Measurements from ENCODE around the gene CD300LF. TPM values are rescaled to one million over a fixed set of nuclear protein-coding genes. Genes with fewer than 3 reads are reported as not detected.

The CD300LF gene
- total and polyA plus RNA-seq, 5 donors = 0.05 to 0.62 (median 0.30) TPM; not detected in 1

GRCh38 chr17:74729368-74729767 is 16.6 kb upstream of the CD300LF start:
- intact Hi-C loops (cut with DNase I) = no loop called here
- Histone ChIP-seq H3K4me3 (ENCODE audit: low read length) (no peak overlapping the region), H3K4me1 (ENCODE audit: control insufficient read depth, insufficient read depth, low read length) (no peaks in the 10 kb centered on the region), H3K27me3 (ENCODE audit: control insufficient read depth, insufficient read depth) (no peaks in the 10 kb centered on the region), H3K27ac (ENCODE audit: low read length) (no peak overlapping the region), H3K9me3 (ENCODE audit: control insufficient read depth, low read length) (no peaks in the 10 kb centered on the region)
- WGBS = 88% methylated on average over 5 of the region's 5 CpGs
- ATAC-seq (no peak), DNase-seq (no peak)

DNA sequence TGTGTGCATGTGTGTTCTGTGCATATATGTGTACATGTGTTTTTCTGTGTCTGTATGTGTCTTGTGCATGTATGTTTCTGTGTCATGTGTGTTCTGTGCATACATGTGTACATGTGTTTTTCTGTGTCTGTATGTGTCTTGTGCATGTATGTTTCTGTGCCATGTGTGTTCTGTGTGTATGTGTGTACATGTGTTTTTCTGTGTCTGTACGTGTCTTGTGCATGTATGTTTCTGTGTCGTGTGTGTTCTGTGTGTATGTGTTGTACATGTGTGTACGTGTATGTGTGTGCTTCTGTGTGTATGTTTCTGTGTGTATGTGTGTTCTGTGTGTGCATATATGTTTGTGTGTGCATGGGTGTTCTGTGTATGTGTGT is 16.0 kb upstream of the CD300LF start:
- no peak for DNase-seq
- WGBS = 92% methylated on average over 3 of the region's 3 CpGs
- Histone ChIP-seq H3K4me3 (ENCODE audit: low read length) (no peak overlapping the region), H3K27ac (ENCODE audit: low read length) (no peak overlapping the region), H3K4me1 (ENCODE audit: control insufficient read depth, insufficient read depth, low read length) (no peaks in the 10 kb centered on the region), H3K27me3 (ENCODE audit: control insufficient read depth, insufficient read depth) (no peaks in the 10 kb centered on the region), H3K9me3 (ENCODE audit: control insufficient read depth, low read length) (no peaks in the 10 kb centered on the region)
- no peak for ATAC-seq
- intact Hi-C loops (cut with DNase I) = no loop called here

- Histone ChIP-seq H3K4me1 (ENCODE audit: control insufficient read depth, insufficient read depth, low read length) (no peaks in the 10 kb centered on the region), H3K4me3 (ENCODE audit: low read length) (no peak overlapping the region), H3K27ac (ENCODE audit: low read length) (no peak overlapping the region), H3K27me3 (ENCODE audit: control insufficient read depth, insufficient read depth) (no peaks in the 10 kb centered on the region), H3K9me3 (ENCODE audit: control insufficient read depth, low read length) (no peaks in the 10 kb centered on the region)
- no peak for DNase-seq
- 90% methylated on average over 3 of the region's 3 CpGs for WGBS
- no peak for ATAC-seq
- intact Hi-C loops (cut with DNase I) = no loop called here
These were observed 15.4 kb upstream of the CD300LF start for GRCh38 chr17:74728033-74728701.

DNA sequence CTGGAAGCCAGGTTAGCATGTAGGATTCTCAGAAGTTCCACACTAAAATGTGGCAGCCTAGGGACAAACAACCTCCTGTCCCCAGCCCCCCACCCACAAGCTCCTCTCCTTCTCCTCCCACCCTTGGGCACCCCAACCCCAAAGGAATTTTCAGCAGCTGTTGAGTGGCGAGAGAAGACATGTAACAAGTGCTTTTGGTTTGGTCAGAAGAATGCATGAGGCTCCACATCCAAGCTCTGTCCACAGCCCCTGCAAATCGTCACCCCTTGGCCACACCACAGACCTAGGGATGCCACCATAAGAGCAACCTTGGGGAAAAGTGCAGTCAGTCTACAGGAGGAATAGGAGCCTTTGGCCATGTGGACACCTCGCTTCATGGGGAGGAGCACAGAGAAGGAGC is 12.4 kb upstream of the CD300LF start:
- ATAC-seq = no peak
- Histone ChIP-seq H3K4me1 (ENCODE audit: control insufficient read depth, insufficient read depth, low read length) (no peaks in the 10 kb centered on the region), H3K4me3 (ENCODE audit: low read length) (no peak overlapping the region), H3K27ac (ENCODE audit: low read length) (no peak overlapping the region), H3K27me3 (ENCODE audit: control insufficient read depth, insufficient read depth) (no peaks in the 10 kb centered on the region), H3K9me3 (ENCODE audit: control insufficient read depth, low read length) (no peaks in the 10 kb centered on the region)
- DNase-seq = no peak
- 79% methylated on average over 3 of the region's 3 CpGs for WGBS
- intact Hi-C loops (cut with DNase I) = no loop called here

GRCh38 chr17:74723891-74724290 is 11.2 kb upstream of the CD300LF start:
- Histone ChIP-seq H3K4me3 (ENCODE audit: low read length) (no peak overlapping the region), H3K9me3 (ENCODE audit: control insufficient read depth, low read length) (no peaks in the 10 kb centered on the region), H3K27ac (ENCODE audit: low read length) (no peak overlapping the region), H3K27me3 (ENCODE audit: control insufficient read depth, insufficient read depth) (no peaks in the 10 kb centered on the region), H3K4me1 (ENCODE audit: control insufficient read depth, insufficient read depth, low read length) (no peaks in the 10 kb centered on the region)
- WGBS = 51% methylated on average over 5 of the region's 5 CpGs
- no peak for ATAC-seq
- intact Hi-C loops (cut with DNase I) = no loop called here
- no peak for DNase-seq

- no peak overlapping the region for H3K27ac ChIP-seq (ENCODE audit: low read length)
- H3K27me3 ChIP-seq (ENCODE audit: control insufficient read depth, insufficient read depth) = no peaks in the 10 kb centered on the region
- no peaks in the 10 kb centered on the region for H3K4me1 ChIP-seq (ENCODE audit: control insufficient read depth, insufficient read depth, low read length)
- no peak overlapping the region for H3K4me3 ChIP-seq (ENCODE audit: low read length)
- H3K9me3 ChIP-seq (ENCODE audit: control insufficient read depth, low read length) = no peaks in the 10 kb centered on the region
- 91% methylated on average over 4 of the region's 4 CpGs for WGBS
- ATAC-seq = no peak
- no peak for DNase-seq
- intact Hi-C loops (cut with DNase I) = no loop called here
These were observed 10.1 kb upstream of the CD300LF start for GRCh38 chr17:74722782-74723181.

GRCh38 chr17:74720506-74720905 is 7.8 kb upstream of the CD300LF start:
- no peak overlapping the region for H3K4me3 ChIP-seq (ENCODE audit: low read length)
- DNase-seq = no peak
- no peak overlapping the region for H3K27ac ChIP-seq (ENCODE audit: low read length)
- peaks cover 2% of the 10 kb centered on the region for H3K27me3 ChIP-seq (ENCODE audit: control insufficient read depth, insufficient read depth)
- no peak for ATAC-seq
- H3K9me3 ChIP-seq (ENCODE audit: control insufficient read depth, low read length) = no peaks in the 10 kb centered on the region
- intact Hi-C loops (cut with DNase I) = no loop called here
- 92% methylated on average over 4 of the region's 4 CpGs for WGBS
- no peaks in the 10 kb centered on the region for H3K4me1 ChIP-seq (ENCODE audit: control insufficient read depth, insufficient read depth, low read length)

- ATAC-seq = no peak
- no peak overlapping the region for H3K27ac ChIP-seq (ENCODE audit: low read length)
- no peaks in the 10 kb centered on the region for H3K9me3 ChIP-seq (ENCODE audit: control insufficient read depth, low read length)
- no peak overlapping the region for H3K4me3 ChIP-seq (ENCODE audit: low read length)
- 25% methylated on average over 4 of the region's 4 CpGs for WGBS
- DNase-seq = peak in 1 of 3 donors; percentile 7
- intact Hi-C loops (cut with DNase I) = no loop called here
- peaks cover 2% of the 10 kb centered on the region for H3K27me3 ChIP-seq (ENCODE audit: control insufficient read depth, insufficient read depth)
- H3K4me1 ChIP-seq (ENCODE audit: control insufficient read depth, insufficient read depth, low read length) = no peaks in the 10 kb centered on the region
These were observed 2.4 kb upstream of the CD300LF start for GRCh38 chr17:74715144-74715543.

GRCh38 chr17:74713171-74713755 is 540 bp upstream of the CD300LF start:
- 80% methylated on average over 12 of the region's 12 CpGs for WGBS
- intact Hi-C loops (cut with DNase I) = no loop called here
- ATAC-seq (no peak), DNase-seq (peak in 1 of 3 donors; percentile 49)
- no peak overlapping the region for H3K27ac ChIP-seq (ENCODE audit: low read length)
- H3K4me1 ChIP-seq (ENCODE audit: control insufficient read depth, insufficient read depth, low read length) = no peaks in the 10 kb centered on the region
- H3K4me3 ChIP-seq (ENCODE audit: low read length) = no peak overlapping the region
- no peaks in the 10 kb centered on the region for H3K9me3 ChIP-seq (ENCODE audit: control insufficient read depth, low read length)
- peaks cover 2% of the 10 kb centered on the region for H3K27me3 ChIP-seq (ENCODE audit: control insufficient read depth, insufficient read depth)

DNA sequence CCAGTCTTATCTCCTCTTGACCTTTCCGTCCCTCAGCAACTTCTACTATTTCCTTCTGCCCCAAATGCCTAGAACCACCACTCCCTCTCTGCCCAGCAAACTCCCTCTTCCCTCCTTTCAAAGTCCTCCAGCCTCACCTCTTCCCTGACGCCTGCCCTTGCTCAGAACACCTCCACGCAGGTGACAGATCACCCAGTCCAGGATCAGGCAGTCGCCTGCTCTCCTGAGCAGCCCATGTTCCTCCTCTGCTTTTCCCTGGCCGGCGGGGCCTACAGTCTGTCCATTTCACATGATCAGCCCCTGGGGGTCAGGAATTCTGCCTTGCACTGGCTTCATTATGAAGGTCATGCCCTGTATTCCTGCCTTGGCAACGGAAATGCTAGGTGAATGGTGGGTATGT is 422 bp downstream of the CD300LF start:
- intact Hi-C loops (cut with DNase I) = no loop called here
- peak in 1 of 3 donors; percentile 19 for DNase-seq
- Histone ChIP-seq H3K27me3 (ENCODE audit: control insufficient read depth, insufficient read depth) (peaks cover 2% of the 10 kb centered on the region), H3K4me3 (ENCODE audit: low read length) (no peak overlapping the region), H3K4me1 (ENCODE audit: control insufficient read depth, insufficient read depth, low read length) (no peaks in the 10 kb centered on the region), H3K9me3 (ENCODE audit: control insufficient read depth, low read length) (no peaks in the 10 kb centered on the region), H3K27ac (ENCODE audit: low read length) (no peak overlapping the region)
- 56% methylated on average over 7 of the region's 7 CpGs for WGBS
- ATAC-seq = no peak

GRCh38 chr17:74711058-74711824 is 1.5 kb downstream of the CD300LF start:
- no peaks in the 10 kb centered on the region for H3K9me3 ChIP-seq (ENCODE audit: control insufficient read depth, low read length)
- no peak overlapping the region for H3K27ac ChIP-seq (ENCODE audit: low read length)
- peak in 1 of 3 donors; percentile 5 for DNase-seq
- peak in 1 of 2 donors; percentile 29 for ATAC-seq
- 61% methylated on average over 12 of the region's 12 CpGs for WGBS
- intact Hi-C loops (cut with DNase I) = no loop called here
- H3K4me3 ChIP-seq (ENCODE audit: low read length) = no peak overlapping the region
- H3K4me1 ChIP-seq (ENCODE audit: control insufficient read depth, insufficient read depth, low read length) = no peaks in the 10 kb centered on the region
- H3K27me3 ChIP-seq (ENCODE audit: control insufficient read depth, insufficient read depth) = peaks cover 2% of the 10 kb centered on the region

Data from right cardiac atrium (tissue), 5 donors.